WTC11 (cell line): ENCODE results near the gene VWA2. TPM values are rescaled to one million over a fixed set of nuclear protein-coding genes. Genes with fewer than 3 reads are reported as not detected.

Experiments used
- ATAC-seq: fragments of 200-7000 bp; cut with Tn5 transposase; 2 replicates; pipeline ENCODE4 v1.10.0; 2021; ENCODE audit warnings: mild to moderate bottlenecking, moderate library complexity
- CTCF ChIA-PET: fragments of 300-600 bp; sonication (Branson Sonifier 250); formaldehyde crosslinking; loops from one replicate; lab custom pipeline; 2021; ENCODE audit warnings: antibody characterized with exemption; lab: Charles Lee
- POLR2A ChIA-PET: fragments of 350-600 bp; sonication (Branson Sonifier 250); formaldehyde crosslinking; loops from one replicate; lab custom pipeline; 2021; ENCODE audit warnings: antibody characterized with exemption; lab: Charles Lee
- DNase-seq: peaks from one replicate; pipeline ENCODE4 v3.0.0; 2021; ENCODE audit warnings: low spot score
- H3K27ac Mint-ChIP-seq: 2 replicates; pipeline ENCODE4 v1.8.0; 2021; ENCODE audit warnings: mixed read lengths
- H3K27me3 Mint-ChIP-seq: 2 replicates; pipeline ENCODE4 v1.8.0; 2021; ENCODE audit warnings: low read depth, mild to moderate bottlenecking, moderate library complexity, mixed read lengths
- H3K36me3 Mint-ChIP-seq: 2 replicates; pipeline ENCODE4 v1.8.0; 2021; ENCODE audit warnings: mixed read lengths
- H3K4me1 Mint-ChIP-seq: 2 replicates; pipeline ENCODE4 v1.8.0; 2022; ENCODE audit warnings: mixed read lengths
- H3K4me3 Mint-ChIP-seq: 2 replicates; pipeline ENCODE4 v1.8.0; 2021; ENCODE audit warnings: mild to moderate bottlenecking, moderate library complexity, mixed read lengths
- H3K9me3 Mint-ChIP-seq: 2 replicates; pipeline ENCODE4 v1.8.0; 2021; ENCODE audit warnings: mixed read lengths
- ATF1 ChIP-seq: sonication (generic); formaldehyde crosslinking; IDR thresholded peaks from 2 replicates; pipeline ENCODE4 v1.8.1; 2023; ENCODE audit warnings: mild to moderate bottlenecking, moderate library complexity, missing genetic modification reagents
- CBFB ChIP-seq: sonication (generic); formaldehyde crosslinking; IDR thresholded peaks from 2 replicates; pipeline ENCODE4 v1.8.1; 2022; ENCODE audit warnings: mild to moderate bottlenecking, low read depth, missing genetic modification reagents
- CDX4 ChIP-seq: fragments of 250-450 bp; sonication (Bioruptor Pico); IDR thresholded peaks from 2 replicates; pipeline ENCODE4 v1.9.0; 2021; ENCODE audit warnings: moderate library complexity, mild to moderate bottlenecking, inconsistent platforms, borderline replicate concordance
- E2F5 ChIP-seq: sonication (generic); formaldehyde crosslinking; IDR thresholded peaks from 2 replicates; pipeline ENCODE4 v1.8.1; 2022; ENCODE audit warnings: mild to moderate bottlenecking, moderate library complexity, missing genetic modification reagents
- ETV6 ChIP-seq: sonication (generic); formaldehyde crosslinking; IDR thresholded peaks from 2 replicates; pipeline ENCODE4 v1.8.1; 2022; ENCODE audit warnings: mild to moderate bottlenecking, missing genetic modification reagents
- FOXJ3 ChIP-seq: sonication (generic); formaldehyde crosslinking; IDR thresholded peaks from 2 replicates; pipeline ENCODE4 v1.9.0; 2021; ENCODE audit warnings: missing genetic modification reagents, mild to moderate bottlenecking, borderline replicate concordance
- GTF2I ChIP-seq: fragments of 250-450 bp; sonication (Bioruptor Pico); conservative IDR thresholded peaks from 2 replicates; pipeline ENCODE4 v1.4.0; 2021; ENCODE audit warnings: mild to moderate bottlenecking
- HMGXB4 ChIP-seq: sonication (generic); formaldehyde crosslinking; IDR thresholded peaks from 2 replicates; pipeline ENCODE4 v1.8.1; 2023; ENCODE audit warnings: mild to moderate bottlenecking, moderate library complexity, missing genetic modification reagents
- JUN ChIP-seq: sonication (generic); formaldehyde crosslinking; IDR thresholded peaks from 2 replicates; pipeline ENCODE4 v1.8.0; 2023; ENCODE audit warnings: mild to moderate bottlenecking, missing genetic modification reagents
- KAT7 ChIP-seq: sonication (generic); formaldehyde crosslinking; IDR thresholded peaks from 2 replicates; pipeline ENCODE4 v1.8.1; 2023; ENCODE audit warnings: missing genetic modification reagents, mild to moderate bottlenecking, borderline replicate concordance
- MXD4 ChIP-seq: fragments of 250-450 bp; sonication (Bioruptor Pico); IDR thresholded peaks from 2 replicates; pipeline ENCODE4 v1.8.0; 2021; ENCODE audit warnings: mild to moderate bottlenecking, moderate library complexity, borderline replicate concordance
- NFE2L1 ChIP-seq: sonication (generic); formaldehyde crosslinking; IDR thresholded peaks from 2 replicates; pipeline ENCODE4 v1.8.1; 2023; ENCODE audit warnings: missing genetic modification reagents
- NR1H2 ChIP-seq: sonication (generic); formaldehyde crosslinking; IDR thresholded peaks from 2 replicates; pipeline ENCODE4 v1.9.0; 2021; ENCODE audit warnings: mild to moderate bottlenecking, moderate library complexity, missing genetic modification reagents
- PREB ChIP-seq: sonication (generic); formaldehyde crosslinking; IDR thresholded peaks from 2 replicates; pipeline ENCODE4 v1.8.1; 2022; ENCODE audit warnings: mild to moderate bottlenecking, missing genetic modification reagents, moderate library complexity, borderline replicate concordance
- PRRX2 ChIP-seq: fragments of 250-450 bp; sonication (Bioruptor Pico); IDR thresholded peaks from 2 replicates; pipeline ENCODE4 v1.8.0; 2021; ENCODE audit warnings: mild to moderate bottlenecking
- RORB ChIP-seq: fragments of 250-450 bp; sonication (Bioruptor Pico); IDR thresholded peaks from 2 replicates; pipeline ENCODE4 v1.9.0; 2021; ENCODE audit warnings: mild to moderate bottlenecking
- SMAD4 ChIP-seq: sonication (generic); formaldehyde crosslinking; IDR thresholded peaks from 2 replicates; pipeline ENCODE4 v1.8.0; 2022; ENCODE audit warnings: mild to moderate bottlenecking, missing genetic modification reagents
- SP1 ChIP-seq: sonication (generic); formaldehyde crosslinking; conservative IDR thresholded peaks from 2 replicates; pipeline ENCODE4 v1.8.1; 2022; ENCODE audit warnings: missing genetic modification reagents
- TEAD1 ChIP-seq: sonication (generic); formaldehyde crosslinking; IDR thresholded peaks from 2 replicates; pipeline ENCODE4 v1.8.0; 2022; ENCODE audit warnings: mild to moderate bottlenecking, missing genetic modification reagents
- ZNF219 ChIP-seq: sonication (generic); formaldehyde crosslinking; IDR thresholded peaks from 2 replicates; pipeline ENCODE4 v1.8.0; 2023; ENCODE audit warnings: missing genetic modification reagents, mild to moderate bottlenecking, borderline replicate concordance
- ZNF232 ChIP-seq: sonication (generic); formaldehyde crosslinking; IDR thresholded peaks from 2 replicates; pipeline ENCODE4 v1.8.0; 2022; ENCODE audit warnings: mild to moderate bottlenecking, missing genetic modification reagents
- ZNF281 ChIP-seq: sonication (generic); formaldehyde crosslinking; IDR thresholded peaks from 2 replicates; pipeline ENCODE4 v1.8.0; 2023; ENCODE audit warnings: mild to moderate bottlenecking, missing genetic modification reagents
- ZNF512 ChIP-seq: sonication (generic); formaldehyde crosslinking; IDR thresholded peaks from 2 replicates; pipeline ENCODE4 v1.8.1; 2022; ENCODE audit warnings: missing genetic modification reagents, borderline replicate concordance
- total RNA-seq: library from RNA; stranded (reverse); gene quantifications from 3 replicates; pipeline ENCODE4 v1.2.3, GENCODE V29; 2021

VWA2 gene
- total RNA-seq, 1 experiment from 2014 or later = 2.1 TPM

GRCh38 chr10:114250236-114250635 is 11.2 kb downstream of the VWA2 start:
- no peak for TF ChIP-seq CBFB (CRISPR knock-in tag)
- no peak for TF ChIP-seq TEAD1 (CRISPR knock-in tag)
- TF ChIP-seq PREB = no peak
- no peak for TF ChIP-seq MXD4
- no peak for TF ChIP-seq ATF1 (CRISPR knock-in tag)
- TF ChIP-seq ZNF281 (CRISPR knock-in tag) = no peak
- TF ChIP-seq ETV6 (CRISPR knock-in tag) = no peak
- TF ChIP-seq ZNF512 (CRISPR knock-in tag) = no peak
- TF ChIP-seq FOXJ3 = no peak
- no peak for TF ChIP-seq HMGXB4 (CRISPR knock-in tag)
- no peak for TF ChIP-seq ZNF232
- TF ChIP-seq PRRX2 = no peak
- no peak for TF ChIP-seq NR1H2

GRCh38 chr10:114250716-114251115 is 11.7 kb downstream of the VWA2 start:
- H3K4me3 Mint-ChIP-seq = no peak overlapping the region
- ChIA-PET CTCF (interaction anchor here (1.0 kb wide), 1 partner anchor 54 kb away, joined by 4 read pairs; no protein-coding TSS in a partner anchor), POLR2A (no interaction called here)
- no peak overlapping the region for H3K27ac Mint-ChIP-seq
- no peaks in the 10 kb centered on the region for H3K27me3 Mint-ChIP-seq
- no peaks in the 10 kb centered on the region for H3K4me1 Mint-ChIP-seq
- H3K36me3 Mint-ChIP-seq = peaks cover 21% of the 10 kb centered on the region
- no peak for ATAC-seq
- H3K9me3 Mint-ChIP-seq = peaks cover 21% of the 10 kb centered on the region
- TF ChIP-seq KAT7 (CRISPR knock-in tag) = no peak
- TF ChIP-seq JUN (CRISPR knock-in tag) = no peak
- TF ChIP-seq RORB (CRISPR knock-in tag) = no peak
- no peak for TF ChIP-seq ZNF219 (CRISPR knock-in tag)
- TF ChIP-seq NFE2L1 = no peak
- no peak for TF ChIP-seq GTF2I
- TF ChIP-seq PRRX2 = no peak
- no peak for TF ChIP-seq HMGXB4 (CRISPR knock-in tag)
- no peak for TF ChIP-seq SMAD4 (CRISPR knock-in tag)
- no peak for TF ChIP-seq ZNF232
- no peak for TF ChIP-seq SP1 (CRISPR knock-in tag)
- no peak for TF ChIP-seq CDX4 (CRISPR knock-in tag)
- TF ChIP-seq E2F5 (CRISPR knock-in tag) = no peak
- no peak for DNase-seq

More at GRCh38 chr10:114250236-114250635, 11.2 kb downstream of the VWA2 start:
- Mint-ChIP-seq H3K27ac (no peak overlapping the region), H3K4me1 (0 out of 2 replicates have a peak, but pooled peaks cover 3% of the 10 kb centered on the region), H3K9me3 (peaks cover 19% of the 10 kb centered on the region), H3K36me3 (peaks cover 19% of the 10 kb centered on the region), H3K27me3 (no peaks in the 10 kb centered on the region), H3K4me3 (no peak overlapping the region)
- ChIA-PET CTCF (interaction anchor here (1.0 kb wide), 1 partner anchor 54 kb away, joined by 4 read pairs; no protein-coding TSS in a partner anchor), POLR2A (no interaction called here)
- no peak for DNase-seq
- ATAC-seq = no peak
